Astrocyte of the hippocampus (primary cell): ENCODE data around the gene ZNF691.
A peak's percentile ranks its signal among the peaks of the same experiment; 100 is the strongest.
"Not testable (repeated sequence)": the region's sequence is repeated elsewhere in the genome, so short reads cannot be mapped to it uniquely, and the experiment has no call there.

ENCODE experiments used
- DNase-seq: peaks from one replicate; pipeline ENCODE4 v3.0.0; 2011; ENCODE audit warnings: low read depth, low spot score

The ZNF691 gene

DNA sequence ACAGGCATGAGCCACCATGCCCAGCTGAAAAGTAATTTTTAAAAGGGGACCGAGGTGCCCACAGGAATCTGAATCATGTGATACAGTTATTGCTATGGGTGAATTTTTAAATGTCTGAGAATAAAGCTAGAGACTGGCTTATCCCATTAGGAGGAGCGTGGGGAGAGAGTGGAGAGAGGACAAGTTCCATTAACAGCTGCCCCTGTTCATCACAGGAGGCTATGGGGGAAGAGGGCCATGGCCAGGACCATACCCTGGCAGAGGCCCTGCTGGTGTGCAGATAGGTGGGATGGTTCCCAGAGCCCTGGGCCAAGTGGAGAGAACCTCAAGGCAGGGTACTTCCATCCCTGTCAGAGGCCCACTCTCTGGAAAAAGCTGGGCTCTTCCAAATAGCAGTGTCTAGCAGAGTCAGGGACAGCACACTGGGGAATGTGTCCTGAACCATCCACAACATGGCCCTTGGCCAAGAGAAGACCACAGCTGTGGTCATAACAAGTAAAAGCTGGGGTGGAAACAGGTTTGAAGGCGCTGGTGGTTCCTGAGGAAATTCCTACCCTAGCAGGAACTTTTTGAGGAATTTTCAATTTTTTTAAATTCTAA is 13.7 kb upstream of the ZNF691 start:
- DNase-seq, result no peak

DNA sequence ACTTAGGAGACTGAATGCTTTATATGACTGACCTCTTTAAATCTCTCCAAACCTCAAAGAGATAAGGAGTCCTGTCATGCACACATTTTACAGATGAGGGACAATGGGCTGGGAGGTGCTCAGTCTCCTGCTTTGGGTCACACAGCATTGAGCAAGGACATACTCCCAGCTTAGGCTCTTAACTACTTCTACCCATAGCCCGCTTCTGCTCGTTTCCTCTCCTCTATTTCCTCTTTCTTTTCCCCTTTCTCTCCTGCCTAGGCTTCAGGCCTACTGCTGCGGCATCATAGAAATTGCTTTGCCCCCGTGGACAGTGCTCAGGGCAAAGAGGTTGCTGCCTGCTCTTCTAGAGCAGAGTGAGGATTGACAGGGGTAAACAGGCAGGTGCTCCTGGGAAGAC is 12.4 kb upstream of the ZNF691 start:
- DNase-seq, result no peak

DNA sequence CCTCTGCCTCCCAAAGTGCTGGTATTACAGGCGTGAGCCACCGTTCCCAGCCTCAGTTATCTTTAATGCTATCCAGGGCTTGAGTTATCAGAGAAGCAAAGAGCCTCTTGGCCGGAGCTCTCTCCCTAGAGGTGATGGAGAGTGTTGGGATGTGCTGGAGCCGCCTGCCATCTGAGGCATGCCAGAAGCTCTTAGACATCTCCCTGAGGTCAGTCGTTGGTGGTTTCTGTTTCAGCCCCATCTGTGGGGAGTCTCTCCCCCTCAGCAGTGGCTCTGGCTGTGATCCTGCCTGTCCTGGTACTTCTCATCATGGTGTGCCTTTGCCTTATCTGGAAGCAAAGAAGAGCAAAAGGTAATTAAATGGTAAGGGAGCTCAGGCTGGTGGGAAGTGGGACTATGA is 11.6 kb upstream of the ZNF691 start:
- no peak for DNase-seq

DNA sequence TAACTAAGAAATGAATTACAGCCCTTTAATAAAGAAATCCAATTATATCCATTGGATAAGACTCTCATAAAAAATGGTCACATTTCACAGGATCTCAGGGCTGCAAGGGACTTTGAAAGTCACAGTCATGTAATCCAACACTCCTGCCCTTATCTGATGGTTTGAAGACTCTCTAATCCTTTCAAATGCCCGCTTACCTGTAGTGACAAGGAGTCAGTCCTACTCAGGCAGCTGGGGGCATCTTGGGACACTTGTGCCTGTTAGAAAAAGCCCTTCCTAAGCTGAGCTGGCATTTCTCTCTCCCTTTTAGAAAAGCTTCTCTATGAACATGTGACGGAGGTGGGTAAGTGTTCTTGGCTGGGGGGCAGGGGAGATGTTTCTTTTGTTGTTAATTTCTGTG is 11.0 kb upstream of the ZNF691 start:
- DNase-seq, result no peak

DNA sequence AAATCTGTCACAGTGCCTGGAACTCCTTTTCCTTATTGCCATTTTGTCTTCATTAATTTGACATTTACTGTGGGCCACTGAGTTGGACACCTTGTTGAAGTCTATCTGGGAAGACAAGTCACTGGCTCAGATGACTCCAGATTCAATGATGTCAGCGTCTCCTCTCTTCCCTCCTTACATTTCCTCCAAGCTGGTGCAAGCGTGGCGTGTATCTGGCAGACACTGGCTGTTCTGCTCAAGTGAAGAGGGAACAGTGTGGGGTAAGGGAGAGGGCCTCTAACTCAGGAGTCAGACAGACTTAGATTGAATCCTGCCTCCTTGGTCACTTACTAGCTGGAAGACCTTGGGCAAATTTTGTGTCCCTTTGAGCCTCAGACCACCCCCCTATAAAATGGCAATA is 8.7 kb upstream of the ZNF691 start:
- DNase-seq, result no peak

DNA sequence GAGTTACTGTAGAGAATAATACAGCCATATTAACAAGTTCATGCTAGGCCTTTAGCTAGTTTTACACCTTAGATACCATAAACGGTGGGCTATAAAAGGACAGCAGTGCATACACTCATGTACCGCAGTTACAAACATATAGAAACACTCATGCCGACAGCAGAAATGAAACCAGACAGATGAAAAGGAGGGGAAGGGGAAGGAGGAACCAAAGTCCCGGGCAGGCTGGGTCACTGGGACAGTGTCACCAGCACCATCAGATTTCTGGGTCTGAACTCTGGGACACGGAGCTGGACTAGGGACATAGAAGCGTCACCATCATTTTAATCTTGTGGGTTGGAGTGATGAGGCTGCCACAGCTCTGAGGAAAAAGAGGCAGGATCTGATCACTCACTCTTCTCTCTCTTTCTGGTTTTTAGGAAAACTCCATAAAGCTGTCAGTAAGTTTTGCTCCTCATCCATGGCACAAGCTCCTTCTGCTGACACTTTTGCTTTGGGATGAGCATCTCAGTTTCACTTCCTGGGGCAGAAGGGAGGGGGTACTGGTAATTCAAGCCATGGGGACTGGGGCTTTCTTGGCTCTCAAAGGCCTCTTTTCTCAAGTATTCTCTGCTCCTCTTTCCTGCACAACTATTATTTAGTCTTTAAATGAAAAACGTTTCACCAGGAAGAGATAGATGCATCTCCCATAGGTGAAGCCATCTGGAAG is 7.8 kb upstream of the ZNF691 start:
- no peak for DNase-seq

DNA sequence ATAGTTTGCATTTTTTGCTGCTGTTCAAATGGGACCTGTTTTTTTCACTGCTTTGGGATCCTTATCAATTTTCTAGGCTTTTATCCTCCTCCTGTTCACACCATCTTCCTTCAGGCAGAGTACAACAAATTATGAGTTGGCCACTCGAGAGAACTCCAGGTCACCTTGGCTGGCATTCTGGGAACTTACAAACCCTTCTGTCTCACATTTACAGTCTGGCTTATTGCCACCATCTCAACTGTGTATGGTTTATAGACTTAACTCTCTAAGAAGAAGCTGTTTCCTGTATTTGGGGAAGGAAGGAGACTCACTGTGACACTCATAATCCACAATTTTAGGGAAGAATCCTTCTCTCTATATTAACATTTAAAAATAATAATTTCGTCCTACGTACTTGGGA is 5.4 kb upstream of the ZNF691 start:
- DNase-seq, result no peak

DNA sequence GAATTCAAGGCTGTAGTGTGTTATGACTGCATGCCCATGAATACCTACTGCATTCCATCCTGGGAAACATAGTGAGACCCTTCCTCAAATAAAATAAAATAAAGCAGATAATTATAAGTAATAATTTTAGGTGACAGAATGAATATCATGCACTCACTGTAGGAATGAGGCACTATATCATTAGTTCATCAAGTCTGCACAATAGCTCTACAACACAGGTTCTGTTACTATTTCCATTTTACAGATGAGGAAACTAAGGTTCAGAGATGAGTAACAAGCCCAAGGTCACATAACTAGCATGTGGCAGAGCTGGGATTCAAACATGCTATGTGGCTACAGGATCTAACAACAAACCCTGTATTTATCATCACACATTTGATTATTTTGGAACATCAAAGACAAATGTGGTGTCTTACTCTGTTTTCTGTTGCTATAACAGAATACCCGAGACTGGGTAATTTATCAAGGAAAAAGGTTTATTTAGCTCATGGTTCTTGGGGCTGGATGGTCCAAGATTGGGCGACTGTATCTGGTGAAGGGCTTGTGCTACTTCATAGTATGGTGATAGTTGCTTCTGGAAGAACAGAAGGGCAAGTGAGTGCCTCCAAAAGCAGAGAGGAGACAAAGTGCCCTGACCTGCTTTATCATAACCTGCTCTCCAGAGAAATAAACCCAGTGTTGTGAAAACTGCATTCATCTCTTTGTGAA is 4.8 kb upstream of the ZNF691 start:
- no peak for DNase-seq

DNA sequence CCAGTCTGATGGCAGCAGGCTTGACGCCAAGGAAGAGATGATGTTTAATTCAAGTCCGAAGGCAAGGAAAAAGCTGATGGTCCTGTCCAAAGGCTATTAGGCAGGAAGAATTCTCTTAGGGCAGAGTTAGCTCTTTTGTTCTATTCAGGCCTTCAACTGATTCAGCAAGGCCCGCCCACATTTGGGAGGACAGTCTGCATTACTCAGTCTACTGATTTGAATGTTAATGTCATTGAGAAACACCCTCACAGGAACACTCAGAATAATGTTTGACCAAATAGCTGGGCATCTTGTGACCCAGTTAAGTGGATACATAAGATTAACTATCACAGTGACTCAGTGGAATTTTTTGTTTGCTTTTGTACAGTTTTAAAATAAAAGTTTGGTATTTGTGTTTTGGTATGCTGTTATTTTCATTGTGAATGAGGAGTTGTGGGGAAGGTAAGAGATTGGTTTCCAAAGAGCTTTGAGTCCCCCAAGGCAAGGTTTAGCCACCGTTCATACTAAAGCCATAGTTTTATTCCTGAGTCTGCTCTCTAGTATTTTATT is 1.7 kb upstream of the ZNF691 start:
- peak; percentile 46 for DNase-seq

DNA sequence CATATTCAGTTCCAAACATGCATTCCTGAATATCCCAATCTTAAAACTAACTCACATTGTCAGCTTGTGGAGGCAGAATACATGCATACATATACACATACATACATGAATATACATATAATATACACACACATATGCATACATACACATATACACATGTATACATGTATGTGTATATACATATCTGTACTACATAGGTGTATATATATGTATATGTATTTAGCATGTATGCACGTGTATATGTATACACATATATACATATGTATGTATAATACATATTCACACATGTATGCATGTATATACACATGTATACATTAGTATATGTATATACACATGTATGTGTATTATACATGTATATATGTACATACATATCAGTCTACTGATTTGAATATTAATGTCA is 1.2 kb upstream of the ZNF691 start:
- DNase-seq, result no peak

DNA sequence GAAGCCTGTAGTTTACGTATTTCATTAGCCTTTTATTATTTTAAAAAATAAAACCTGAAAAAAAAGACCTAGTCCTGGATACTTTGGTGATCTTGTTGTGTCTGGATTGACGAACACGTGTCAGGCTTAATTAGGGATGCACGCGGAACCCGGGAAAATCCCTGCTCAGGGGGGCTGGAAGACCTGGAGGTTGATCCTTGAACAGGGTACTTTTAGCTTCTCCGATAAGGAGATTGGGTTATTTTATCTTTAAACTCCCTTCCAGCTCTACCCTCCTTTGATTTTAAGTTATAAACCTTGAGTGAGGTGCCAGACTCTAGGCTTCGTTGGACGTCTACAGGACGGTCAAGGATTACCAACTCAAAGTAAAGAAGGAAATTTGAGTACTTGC is 552 bp upstream of the ZNF691 start:
- DNase-seq, result no peak

DNA sequence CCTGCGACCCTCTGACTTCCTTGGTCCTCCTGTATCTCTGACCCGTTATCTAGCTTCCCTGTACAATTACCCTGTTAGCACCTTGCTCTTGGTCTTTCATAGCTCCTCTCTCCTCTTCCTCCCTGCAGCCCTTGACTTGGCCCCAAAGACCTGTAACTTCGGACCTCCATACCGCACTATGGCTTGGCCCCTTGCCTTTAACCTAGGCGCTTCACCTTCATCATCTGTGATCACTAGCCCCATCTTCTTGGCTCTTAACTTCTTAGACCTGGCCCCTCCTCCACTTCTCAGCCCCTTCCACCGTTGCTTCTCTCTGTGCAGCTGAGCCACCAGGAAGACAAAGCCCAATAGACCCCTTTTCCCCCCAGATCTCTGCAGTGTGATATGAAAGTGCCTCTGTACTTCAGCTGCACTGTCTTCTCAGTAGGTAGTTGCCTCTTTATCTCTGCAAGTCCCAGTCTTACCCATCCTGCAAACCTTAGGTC is 740 bp downstream of the ZNF691 start:
- DNase-seq, result peak; percentile 12

DNA sequence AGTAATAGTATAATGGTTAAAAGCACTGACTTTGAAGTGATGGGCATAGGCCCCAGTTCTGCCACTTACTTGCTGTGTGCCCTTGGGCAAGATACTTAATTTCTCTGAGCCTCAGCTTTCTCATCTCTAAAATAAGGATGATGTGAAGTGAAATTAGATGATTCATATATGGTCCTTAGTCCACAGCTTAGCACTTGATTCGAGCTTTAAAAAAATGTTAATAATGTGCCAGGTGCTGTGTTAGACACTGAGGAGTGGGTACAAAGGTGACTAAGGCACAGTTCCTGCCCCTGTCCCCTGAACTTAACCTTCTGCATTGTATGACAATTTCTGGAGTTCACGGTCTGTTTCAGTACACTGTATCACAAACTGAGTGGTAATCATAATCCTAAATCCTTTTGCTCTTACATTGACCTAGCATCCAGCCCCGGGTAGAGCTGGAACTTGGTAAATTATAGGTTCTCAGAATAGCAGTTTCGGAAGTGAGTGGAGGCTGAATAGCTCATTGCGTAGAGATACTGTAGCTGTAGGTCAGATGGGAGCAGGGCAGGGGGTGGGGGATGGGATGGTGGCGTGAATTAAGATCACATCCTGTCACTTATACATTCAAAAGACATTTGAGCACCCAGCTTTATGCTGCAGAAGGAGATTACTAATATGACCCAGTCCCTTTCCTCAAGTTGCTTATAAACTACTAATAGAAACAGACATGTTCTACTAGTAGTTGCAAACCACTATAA is 1.5 kb downstream of the ZNF691 start:
- no peak for DNase-seq

DNA sequence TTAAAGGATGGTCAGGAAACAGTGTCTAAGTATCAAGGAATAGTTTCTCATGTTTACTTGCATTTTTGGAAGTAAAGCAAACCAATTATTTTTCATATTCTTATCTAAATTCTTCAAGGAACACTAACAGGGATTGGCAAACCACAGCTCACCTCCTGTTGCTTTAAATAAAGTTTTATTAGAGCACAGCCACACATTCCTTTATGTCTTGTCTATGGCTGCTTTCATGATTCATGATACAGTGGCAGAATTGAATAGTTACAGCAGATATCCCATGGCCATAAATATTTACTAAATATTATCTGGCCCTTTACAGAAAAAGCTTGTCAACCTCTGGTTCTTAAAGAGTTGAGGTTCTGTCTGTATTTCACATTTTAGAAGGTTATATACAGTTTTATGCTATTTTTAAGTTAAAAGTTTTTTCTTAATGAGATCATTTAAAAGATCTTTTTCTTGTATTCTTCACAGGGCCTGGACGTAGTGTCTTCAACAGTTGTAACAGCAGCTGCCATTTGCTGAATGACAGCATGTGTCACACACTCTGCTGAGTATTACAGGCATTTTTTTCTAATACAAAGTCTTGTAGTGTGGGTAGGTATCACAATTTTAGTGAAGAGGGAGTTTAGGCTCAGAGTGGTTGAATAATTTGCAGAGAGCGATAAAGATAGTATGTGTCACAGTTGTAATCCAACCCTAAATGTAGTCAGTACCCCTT is 2.6 kb downstream of the ZNF691 start:
- DNase-seq, result no peak

DNA sequence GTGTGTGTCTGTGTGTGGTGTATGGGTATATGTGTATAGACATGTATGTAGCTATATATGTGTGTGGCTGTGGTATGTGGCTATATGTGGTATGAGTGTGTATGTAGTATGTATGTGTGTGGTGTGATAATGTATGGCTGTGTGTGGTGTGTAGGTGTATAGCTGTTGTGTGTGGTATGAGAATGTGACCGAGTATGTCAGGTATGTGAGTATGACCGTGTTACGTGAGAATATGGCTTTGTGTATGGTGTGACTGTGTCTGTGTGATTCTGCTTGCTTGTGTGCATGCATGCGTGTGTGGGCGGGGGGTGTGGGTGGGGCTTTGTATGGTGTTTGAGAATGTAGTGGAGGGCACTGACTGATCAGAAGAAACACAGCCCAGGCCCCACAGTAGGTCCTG is 3.5 kb downstream of the ZNF691 start:
- DNase-seq, result no peak

DNA sequence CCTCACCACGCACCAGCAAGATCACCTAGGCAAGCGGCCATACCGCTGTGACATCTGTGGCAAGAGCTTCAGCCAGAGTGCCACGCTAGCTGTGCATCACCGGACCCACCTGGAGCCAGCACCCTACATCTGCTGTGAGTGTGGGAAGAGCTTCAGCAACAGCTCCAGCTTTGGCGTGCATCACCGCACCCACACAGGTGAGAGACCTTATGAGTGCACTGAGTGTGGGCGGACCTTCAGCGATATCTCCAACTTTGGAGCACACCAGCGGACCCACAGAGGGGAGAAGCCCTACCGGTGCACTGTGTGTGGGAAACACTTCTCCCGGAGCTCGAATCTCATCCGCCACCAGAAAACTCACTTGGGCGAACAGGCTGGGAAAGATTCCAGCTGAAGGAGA is 5.0 kb downstream of the ZNF691 start:
- DNase-seq, result no peak

DNA sequence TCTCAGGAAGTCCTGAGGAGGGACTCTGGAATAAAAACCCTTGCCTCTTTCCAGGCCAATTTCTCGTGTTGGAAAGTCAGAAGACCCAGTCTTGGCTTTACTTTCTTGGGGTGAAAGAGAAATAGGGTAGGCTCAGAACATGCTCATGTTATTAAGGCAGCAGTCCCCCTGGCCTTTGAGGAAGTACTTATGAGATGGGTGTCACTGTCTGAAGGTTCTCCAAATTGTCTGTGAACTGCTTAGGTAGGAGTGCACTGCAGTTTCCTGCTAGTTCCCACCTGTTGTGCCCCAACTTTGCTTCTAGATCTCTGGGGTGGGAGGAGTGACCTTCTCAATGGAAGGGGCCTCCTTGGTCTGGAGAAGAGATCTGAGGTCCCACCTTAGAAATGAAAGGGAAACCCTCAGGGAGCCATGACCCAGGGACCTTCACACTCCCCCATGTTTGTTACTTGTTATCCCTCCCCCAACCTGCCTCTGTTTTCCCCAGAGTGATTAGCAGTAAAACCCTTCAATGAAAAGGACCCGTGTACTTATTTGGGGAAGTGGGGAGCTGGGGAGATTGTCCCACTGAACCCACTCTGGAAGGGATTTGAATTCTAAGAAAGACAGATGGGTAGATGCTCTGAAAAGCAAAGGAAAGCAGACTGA is 5.7 kb downstream of the ZNF691 start:
- no peak for DNase-seq

DNA sequence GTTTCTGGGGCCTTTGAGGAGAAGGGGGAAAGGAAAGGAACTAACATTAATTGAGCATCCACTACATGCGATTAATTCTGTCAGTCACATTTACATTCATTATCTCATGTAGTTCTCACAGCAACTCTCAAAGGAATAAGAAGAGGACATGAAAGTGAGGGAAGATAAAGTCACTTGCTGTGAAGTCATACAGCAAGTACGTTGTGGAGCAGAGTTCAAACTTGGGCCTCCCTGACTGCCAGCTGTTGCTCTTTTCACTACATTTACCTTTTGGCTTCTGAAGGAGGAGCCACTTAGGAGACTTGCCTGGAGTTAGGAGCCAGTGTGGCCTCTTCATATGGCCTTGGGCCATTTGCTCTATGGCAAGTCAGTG is 6.2 kb downstream of the ZNF691 start:
- DNase-seq, result no peak

DNA sequence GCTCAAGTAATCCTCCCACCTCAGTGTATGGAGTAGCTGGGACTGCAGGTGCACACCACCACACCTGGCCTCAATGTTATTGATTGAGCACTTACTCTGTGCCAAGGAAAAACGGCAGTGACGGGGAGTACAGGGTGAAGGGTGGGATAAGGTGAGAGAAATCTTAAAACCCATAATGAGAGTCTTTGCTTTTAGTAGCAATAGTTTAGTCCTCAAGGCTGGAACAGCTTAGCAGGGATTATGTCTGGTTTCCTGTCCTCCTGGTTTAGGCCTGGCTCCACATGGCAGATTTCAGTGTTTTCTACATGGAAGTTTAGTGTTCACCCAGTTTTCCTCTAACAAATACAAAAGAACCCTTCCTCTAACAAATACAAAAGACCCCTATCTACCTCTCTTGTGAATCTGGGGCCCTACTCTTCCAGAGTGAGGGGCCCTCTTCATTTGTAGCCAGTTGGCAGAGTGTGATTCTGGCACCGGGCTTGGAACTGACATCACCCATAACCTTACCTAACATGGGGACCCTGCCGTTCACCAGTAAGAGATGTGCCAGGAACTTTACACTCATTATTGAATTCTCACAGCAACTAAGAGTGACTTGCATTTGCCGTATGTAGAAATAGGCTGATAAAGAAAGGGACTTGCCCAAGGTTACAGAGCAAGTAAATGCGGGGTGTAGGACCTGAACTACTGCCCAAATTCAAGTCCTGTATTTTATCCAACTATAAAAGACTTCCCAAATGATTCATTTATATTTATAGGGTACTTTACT is 6.9 kb downstream of the ZNF691 start:
- no peak for DNase-seq

DNA sequence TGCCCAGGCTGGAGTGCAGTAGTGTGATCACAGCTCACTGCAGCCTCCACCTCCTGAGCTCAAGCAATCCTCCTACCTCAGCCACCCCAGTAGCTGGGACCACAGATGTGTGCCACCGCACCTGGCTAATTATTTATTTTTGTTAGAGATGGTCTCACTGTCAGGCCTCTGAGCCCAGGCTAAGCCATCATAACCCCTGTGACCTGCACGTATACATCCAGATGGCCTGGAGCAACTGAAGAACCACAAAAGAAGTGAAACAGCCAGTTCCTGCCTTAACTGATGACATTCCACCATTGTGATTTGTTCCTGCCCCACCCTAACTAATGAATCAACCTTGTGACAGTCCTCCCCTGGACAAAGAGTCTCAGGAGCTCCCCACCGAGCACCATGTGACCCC is 10.1 kb downstream of the ZNF691 start:
- DNase-seq, result not testable (repeated sequence)
